GM21786 (cell line): ENCODE results near the gene TSPAN32.
"Not testable (repeated sequence)": the region's sequence is repeated elsewhere in the genome, so short reads cannot be mapped to it uniquely, and the experiment has no call there.

Source experiments
- ATAC-seq: cut with Tn5 transposase; IDR thresholded peaks from one replicate; pipeline ENCODE4 v1.9.1; 2021; ENCODE audit not compliant: unreplicated experiment

The TSPAN32 gene

DNA sequence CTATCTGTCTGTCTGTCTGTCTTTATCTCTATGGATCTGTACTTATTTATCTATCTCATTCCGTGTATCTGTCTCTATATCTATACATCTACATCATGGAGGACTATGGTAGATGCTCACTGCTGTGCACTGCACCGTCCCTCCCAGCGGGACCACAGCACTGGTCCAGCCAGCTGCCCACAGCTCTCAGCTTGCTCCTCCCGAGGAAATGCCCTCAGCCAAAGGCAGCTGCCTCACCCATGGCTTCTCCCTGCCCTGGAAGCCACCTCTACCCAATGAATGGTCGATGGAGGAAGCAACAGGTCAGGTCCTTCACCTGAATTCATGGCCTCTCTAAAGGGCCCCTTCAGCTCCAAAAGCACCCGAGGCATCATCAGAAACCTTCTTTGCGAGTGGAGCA lies 60.6 kb downstream of the TSPAN32 start:
- ATAC-seq: no peak

DNA sequence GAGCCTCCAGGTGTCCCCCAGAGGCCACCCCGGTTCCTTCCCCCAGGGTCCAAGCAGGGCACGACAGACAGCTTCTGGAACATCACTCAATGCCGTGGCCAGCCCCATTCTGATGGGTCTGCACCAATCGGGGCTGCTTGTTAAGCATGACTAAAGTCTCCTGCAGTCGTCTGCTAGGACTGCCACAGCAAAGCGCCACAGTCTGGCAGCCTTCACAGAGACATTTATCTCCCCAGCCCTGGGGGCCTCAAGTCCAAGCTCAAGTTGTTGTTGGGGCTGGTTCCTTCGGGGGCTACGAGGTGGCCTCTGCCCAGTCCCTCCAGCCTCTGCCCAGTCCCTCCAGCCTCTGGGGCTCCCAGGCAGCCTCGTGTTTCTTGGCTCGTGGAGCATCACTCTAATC lies 61.3 kb downstream of the TSPAN32 start:
- ATAC-seq: no peak

DNA sequence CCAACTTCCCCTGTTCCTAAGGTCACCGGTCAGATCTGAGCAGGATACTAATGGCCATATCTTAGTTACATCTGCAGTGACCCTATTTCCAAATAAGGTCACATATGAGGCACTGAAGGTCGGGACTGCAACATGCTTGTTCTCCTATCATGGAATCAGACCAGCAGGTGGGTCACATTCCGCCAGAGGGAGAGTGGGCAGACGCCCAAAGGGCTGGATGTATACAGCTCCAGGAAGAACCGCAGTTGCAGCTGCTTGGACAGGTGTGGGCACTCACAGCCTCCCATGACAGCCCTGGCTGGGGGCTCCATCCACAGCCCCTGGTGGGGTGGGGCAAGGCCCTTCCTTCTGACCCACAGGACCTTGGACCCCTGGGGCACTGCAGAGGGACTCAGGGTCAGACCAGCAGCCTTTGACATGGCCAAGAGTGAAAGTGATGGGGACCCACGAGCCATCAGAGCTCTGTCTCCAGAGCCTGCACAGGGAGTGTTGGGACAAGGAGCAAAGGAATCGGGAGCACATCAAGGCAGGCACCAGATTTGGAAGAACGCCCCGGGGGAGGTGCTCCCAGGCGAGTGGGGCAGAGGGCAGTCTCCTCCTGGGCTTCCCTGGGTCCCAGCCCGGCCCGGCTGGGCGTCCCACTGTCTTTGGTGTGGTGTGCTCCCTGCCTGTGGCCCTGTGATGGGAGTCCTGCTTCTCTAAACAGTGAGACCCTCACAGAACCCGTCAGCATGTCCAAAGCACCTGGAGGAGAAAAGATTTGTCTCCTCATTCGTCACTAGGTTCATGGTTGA lies 62.0 kb downstream of the TSPAN32 start:
- ATAC-seq: no peak

DNA sequence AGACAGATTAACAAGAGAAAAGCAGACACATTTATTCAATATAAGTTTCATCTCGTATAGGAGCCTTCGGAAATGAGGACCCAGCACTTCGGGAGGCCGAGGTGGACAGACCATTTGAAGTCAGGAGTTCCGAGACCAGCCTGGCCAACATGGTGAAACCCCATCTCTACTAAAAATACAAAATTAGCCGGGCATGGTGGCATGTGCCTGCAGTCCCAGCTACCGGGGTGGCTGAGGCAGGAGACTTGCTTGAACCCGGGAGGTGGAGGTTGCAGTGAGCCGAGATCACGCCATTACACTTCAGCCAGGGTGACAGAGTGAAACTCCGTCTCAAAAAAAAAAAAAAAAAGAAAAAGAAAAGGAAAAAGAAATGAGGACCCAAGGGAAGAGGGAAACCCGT lies 62.6 kb downstream of the TSPAN32 start:
- not testable (repeated sequence) for ATAC-seq

DNA sequence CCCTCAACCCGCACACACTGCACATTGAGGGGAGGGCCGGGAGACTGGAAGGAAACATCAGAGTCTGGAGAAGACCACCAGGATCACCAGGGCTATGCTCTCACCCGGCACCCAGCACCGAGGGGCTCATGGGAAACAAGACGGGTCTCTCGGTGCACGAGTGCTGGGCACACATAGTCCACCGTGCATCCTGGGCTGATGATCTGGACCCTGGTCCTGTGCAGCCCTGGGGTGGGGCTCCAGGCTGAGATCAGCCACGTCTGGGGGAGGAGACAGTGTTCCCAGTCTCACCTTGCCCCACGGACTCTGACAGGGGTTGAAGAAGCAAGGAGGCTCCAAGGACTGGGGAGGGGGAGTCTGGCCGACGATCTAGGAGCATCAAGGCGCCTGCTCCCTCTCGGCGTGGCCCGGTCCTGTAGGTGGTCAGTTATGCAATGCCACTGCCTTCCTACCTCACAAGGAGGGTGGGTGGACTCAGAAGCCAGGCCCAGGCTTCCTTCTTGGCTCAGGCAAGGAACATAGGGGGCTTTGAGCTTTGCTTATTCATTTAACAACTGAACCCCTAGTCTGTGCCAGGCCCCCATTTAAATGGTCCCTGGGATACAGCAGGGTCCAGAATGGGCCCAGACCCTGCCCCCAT lies 63.9 kb downstream of the TSPAN32 start:
- no peak for ATAC-seq

DNA sequence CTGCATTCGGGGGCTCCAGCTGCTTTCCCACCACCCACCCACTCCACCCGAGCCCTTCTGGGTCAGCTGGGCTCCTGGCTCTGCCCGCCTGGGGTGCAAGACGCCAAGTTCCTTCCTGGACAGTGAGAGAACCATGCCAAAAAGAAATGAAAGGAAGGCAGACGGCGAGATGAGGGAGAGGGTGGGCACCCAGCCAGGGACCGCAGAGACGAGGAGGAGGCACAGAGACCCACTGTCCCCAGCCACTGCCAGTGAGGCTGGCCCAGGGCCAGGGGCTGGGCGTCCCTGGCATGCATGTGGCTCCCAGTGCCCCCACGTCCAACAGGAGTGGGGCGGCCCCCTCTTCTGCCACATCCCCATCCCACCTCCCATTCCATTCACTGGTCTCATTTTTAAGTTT lies 64.5 kb downstream of the TSPAN32 start:
- ATAC-seq: no peak

DNA sequence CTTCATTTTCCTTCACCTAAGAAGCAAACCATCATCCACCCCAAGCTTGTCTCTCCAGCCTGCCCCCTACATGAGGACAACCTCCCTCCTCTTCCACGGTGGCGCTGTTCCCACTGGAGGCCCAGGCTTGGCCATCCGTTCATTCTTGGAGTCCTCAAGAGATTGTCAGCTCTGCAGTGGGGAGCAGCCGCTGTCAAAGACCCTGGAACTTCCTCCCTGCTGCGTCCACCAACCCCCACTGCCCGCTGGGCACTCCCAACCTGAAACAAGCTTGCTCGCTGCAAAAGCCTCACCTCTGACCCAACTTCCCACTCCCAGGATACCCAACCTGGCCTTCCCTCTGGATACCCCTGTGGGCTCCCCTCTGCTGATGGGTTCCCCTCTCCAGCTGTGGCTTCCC lies 64.9 kb downstream of the TSPAN32 start:
- ATAC-seq: no peak

DNA sequence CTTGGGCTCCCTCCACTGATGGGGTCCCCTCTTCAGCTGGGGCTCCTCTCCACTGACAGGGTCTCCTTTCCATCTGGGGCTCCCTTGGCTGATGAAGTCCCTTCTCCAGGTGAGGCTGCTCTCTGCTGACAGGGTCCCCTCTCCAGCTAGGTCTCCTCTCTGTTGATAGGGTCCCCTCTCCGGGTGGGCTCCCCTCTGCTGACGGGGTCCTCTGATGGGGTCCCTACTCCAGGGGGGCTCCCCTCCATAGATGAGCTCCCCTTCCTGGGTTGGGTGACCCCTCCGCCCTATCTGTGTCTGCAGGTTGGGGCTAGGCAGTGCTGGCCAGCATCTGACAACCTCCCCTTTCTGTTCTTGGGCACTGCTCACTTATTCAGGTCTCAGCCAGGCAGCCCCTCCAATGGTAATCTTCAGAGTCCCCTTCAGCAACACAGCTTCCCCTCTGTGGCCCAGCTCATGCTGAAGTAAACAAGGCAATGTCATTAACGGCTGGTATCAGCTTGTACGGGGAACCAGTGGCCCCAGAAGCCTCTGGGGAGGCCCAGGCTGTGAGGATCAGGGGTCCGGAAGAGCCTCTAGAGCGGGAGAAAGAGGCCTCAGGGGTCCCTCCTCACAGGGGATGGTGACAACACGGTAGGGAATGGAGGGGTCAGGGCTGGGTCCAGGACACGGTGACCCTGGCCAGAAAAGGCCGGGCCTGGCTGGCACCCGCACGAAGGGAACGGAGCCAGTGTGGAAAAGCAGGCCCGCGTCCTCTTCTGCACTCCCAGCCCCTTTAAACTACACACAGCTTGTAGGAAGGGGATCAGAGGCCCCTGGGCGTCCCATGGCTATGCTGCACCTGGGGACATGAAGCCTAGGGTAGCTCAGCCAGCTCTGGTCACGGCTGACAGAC lies 65.7 kb downstream of the TSPAN32 start:
- no peak for ATAC-seq
